SH-SY5Y (cell line): ENCODE data around the gene FABP1.

Experiments used
- GATA2 ChIP-seq: IDR thresholded peaks from 2 replicates; pipeline ENCODE4 v1.6.1; 2011; ENCODE audit warnings: mild to moderate bottlenecking, low read depth, low read length
- GATA3 ChIP-seq: IDR thresholded peaks from 2 replicates; pipeline ENCODE4 v1.6.1; 2011; ENCODE audit warnings: low read depth, mild to moderate bottlenecking, low read length, moderate library complexity

DNA sequence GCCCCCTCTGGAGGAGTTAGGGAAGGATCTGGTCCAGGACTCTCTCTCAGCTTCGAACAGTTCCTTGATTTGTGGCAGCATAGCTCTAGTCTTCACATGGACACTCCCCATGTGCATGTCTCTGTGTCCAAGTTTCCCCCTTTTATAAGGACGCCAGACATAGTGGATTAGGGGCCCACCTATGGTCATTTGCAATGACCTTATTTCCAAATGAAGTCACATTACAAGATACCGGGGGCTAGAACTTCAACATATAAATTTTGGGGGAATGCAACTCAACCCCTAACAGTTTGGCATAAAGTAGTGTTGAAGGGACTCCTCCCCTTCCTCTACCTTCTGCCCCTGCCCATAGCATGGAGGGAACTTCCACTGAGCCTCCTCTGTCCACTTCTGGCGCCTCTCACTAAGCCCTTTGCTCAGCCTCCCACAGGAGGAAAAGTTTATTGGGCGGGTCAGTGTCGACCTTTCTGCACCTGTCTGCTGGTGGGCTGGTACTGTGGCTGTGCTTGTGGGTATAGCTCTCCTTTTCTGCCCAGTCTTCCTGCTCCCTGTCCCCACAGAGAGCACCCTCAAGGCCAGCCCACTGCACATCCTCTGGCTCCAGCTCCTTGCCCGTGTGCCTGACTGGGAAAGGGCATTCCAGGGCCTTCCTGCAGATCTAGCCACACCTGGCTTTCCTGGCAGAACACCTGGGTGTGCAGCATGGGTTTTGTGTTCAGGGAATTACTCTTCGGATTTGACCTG is 5.5 kb downstream of the FABP1 start:
- TF ChIP-seq GATA2 (no peak), GATA3 (no peak)
